ENCODE measurements around the gene PPFIBP2.

GRCh38 chr11:7522121-7522520 is 8.3 kb downstream of the PPFIBP2 start:
- no peak for TF ChIP-seq CTCF (IDR thresholded peaks at IDR 0.05)
- no peak for TF ChIP-seq POLR2AphosphoS5 (IDR thresholded peaks at IDR 0.05)
- TF ChIP-seq EP300 (IDR thresholded peaks at IDR 0.05): no peak
- TF ChIP-seq POLR2A (IDR thresholded peaks at IDR 0.05): no peak
